CD4-positive, CD25-positive, alpha-beta regulatory T cell (primary cell): Measurements from ENCODE around the gene CLCN2. TPM values are rescaled to one million over a fixed set of nuclear protein-coding genes. Genes with fewer than 3 reads are reported as not detected.
A peak's percentile ranks its signal among the peaks of the same experiment; 100 is the strongest.
"Not testable (repeated sequence)": the region's sequence is repeated elsewhere in the genome, so short reads cannot be mapped to it uniquely, and the experiment has no call there.

Source experiments
- ATAC-seq, 2 donors: fragments of 150-1000 bp; cut with Tn5 transposase; one replicate each; pipeline ENCODE4 v1.10.0; 2021; ENCODE audit warnings: low read depth in 2 of 2, moderate number of reproducible peaks in 2 of 2, moderate library complexity in 1 of 2
- DNase-seq, 3 donors: peaks; one replicate each; pipeline versions ENCODE4 v3.0.0 to v3.0.0-alpha.2; 2012 to 2022; ENCODE audit warnings: mixed read lengths in 1 of 3
- H3K27ac ChIP-seq: one replicate; pipeline ENCODE4 v1.7.0; 2013; ENCODE audit warnings: mild to moderate bottlenecking, low read length; ENCODE audit not compliant: insufficient read depth, poor library complexity, severe bottlenecking
- H3K27me3 ChIP-seq: one replicate; pipeline ENCODE4 v1.7.0; 2013; ENCODE audit warnings: low read length; ENCODE audit not compliant: control insufficient read depth, insufficient read depth
- H3K36me3 ChIP-seq: one replicate; pipeline ENCODE4 v1.7.0; 2013; ENCODE audit warnings: mild to moderate bottlenecking, low read length, moderate library complexity; ENCODE audit not compliant: control insufficient read depth, insufficient read depth
- H3K4me1 ChIP-seq: 2 replicates; pipeline ENCODE4 v1.7.0; 2013; ENCODE audit warnings: mild to moderate bottlenecking, low read length; ENCODE audit not compliant: insufficient read depth, control insufficient read depth, poor library complexity, severe bottlenecking
- H3K4me3 ChIP-seq: one replicate; pipeline ENCODE4 v1.7.0; 2013; ENCODE audit warnings: low read depth, mild to moderate bottlenecking, low read length, moderate library complexity
- H3K9me3 ChIP-seq, 2 experiments: 1 replicate in 1 of 2; 2 replicates in 1 of 2; pipeline ENCODE4 v1.7.0; 2013; ENCODE audit warnings: low read length in 2 of 2, mild to moderate bottlenecking in 1 of 2, moderate library complexity in 1 of 2; ENCODE audit not compliant: control insufficient read depth in 2 of 2
- H3K27ac Mint-ChIP-seq, 3 donors: one replicate each; pipeline ENCODE4 v1.8.0; 2020 to 2022; ENCODE audit warnings: mild to moderate bottlenecking in 3 of 3, mixed read lengths in 3 of 3, moderate library complexity in 2 of 3
- H3K27me3 Mint-ChIP-seq: one replicate; pipeline ENCODE4 v1.8.0; 2022; ENCODE audit warnings: mild to moderate bottlenecking, mixed read lengths
- H3K36me3 Mint-ChIP-seq: one replicate; pipeline ENCODE4 v1.8.0; 2020; ENCODE audit warnings: mixed read lengths
- H3K4me1 Mint-ChIP-seq, 4 donors: one replicate each; pipeline ENCODE4 v1.8.0; 2020 to 2022; ENCODE audit warnings: mixed read lengths in 4 of 4, mild to moderate bottlenecking in 1 of 4
- H3K4me3 Mint-ChIP-seq, 4 donors: one replicate each; pipeline ENCODE4 v1.8.0; 2020 to 2022; ENCODE audit warnings: mild to moderate bottlenecking in 4 of 4, mixed read lengths in 4 of 4, moderate library complexity in 3 of 4
- H3K9me3 Mint-ChIP-seq, 7 donors: one replicate each; pipeline ENCODE4 v1.8.0; 2020 to 2022; ENCODE audit warnings: mixed read lengths in 7 of 7, mild to moderate bottlenecking in 3 of 7, moderate library complexity in 2 of 7
- polyA plus RNA-seq, 4 donors: library from polyadenylated mRNA; unstranded; fragments of 300-500 nt; fragmentation: Illumina TruSeq; gene quantifications; one replicate each; pipeline ENCODE4 v1.2.3, GENCODE V29; 2021
- total RNA-seq: library from RNA; stranded (reverse); gene quantifications from one replicate; pipeline ENCODE4 v1.2.3, GENCODE V29; 2022

CLCN2 gene
- total and polyA plus RNA-seq, 5 donors from 2014 or later, result 0.30 to 4.7 (median 0.57) TPM; not detected in 1

- no peaks in the 10 kb centered on the region for H3K27me3 ChIP-seq
- no peak overlapping the region for H3K4me3 ChIP-seq
- no peaks in the 10 kb centered on the region for H3K9me3 ChIP-seq
- Mint-ChIP-seq H3K36me3 (peaks cover 17% of the 10 kb centered on the region), H3K4me1 (peaks cover 0 to 5% (median 2%) of the 10 kb centered on the region in 4 donors), H3K9me3 (no peaks in the 10 kb centered on the region), H3K4me3 (no peak overlapping the region), H3K27me3 (no peaks in the 10 kb centered on the region), H3K27ac (no peak overlapping the region)
- no peaks in the 10 kb centered on the region for H3K4me1 ChIP-seq
- H3K27ac ChIP-seq, result no peak overlapping the region
- DNase-seq, result no peak
- no peaks in the 10 kb centered on the region for H3K36me3 ChIP-seq
- ATAC-seq, result no peak
These were observed 16.7 kb downstream of the CLCN2 start for GRCh38 chr3:184344579-184345316.

- Mint-ChIP-seq H3K27ac (no peak overlapping the region), H3K4me1 (peaks cover 0 to 10% (median 5%) of the 10 kb centered on the region in 4 donors)
- H3K27ac ChIP-seq, result no peak overlapping the region
These were observed 18.1 kb downstream of the CLCN2 start for GRCh38 chr3:184343200-184343876.

GRCh38 chr3:184341925-184342324, 19.5 kb downstream of the CLCN2 start:
- Mint-ChIP-seq H3K4me3 (peak overlapping the region in 1 of 4 donors; percentile 67), H3K9me3 (no peaks in the 10 kb centered on the region), H3K27me3 (no peaks in the 10 kb centered on the region), H3K27ac (peak overlapping the region in 1 of 3 donors; percentile 50), H3K36me3 (peaks cover 24% of the 10 kb centered on the region), H3K4me1 (peaks cover 0 to 23% (median 15%) of the 10 kb centered on the region in 4 donors)
- H3K9me3 ChIP-seq, result no peaks in the 10 kb centered on the region
- H3K4me1 ChIP-seq, result peaks cover 13% of the 10 kb centered on the region
- no peak overlapping the region for H3K27ac ChIP-seq
- H3K4me3 ChIP-seq, result no peak overlapping the region
- ATAC-seq (no peak), DNase-seq (no peak)
- no peaks in the 10 kb centered on the region for H3K36me3 ChIP-seq
- no peaks in the 10 kb centered on the region for H3K27me3 ChIP-seq

More at GRCh38 chr3:184343200-184343876, 18.1 kb downstream of the CLCN2 start:
- H3K36me3 Mint-ChIP-seq, result peaks cover 17% of the 10 kb centered on the region
- H3K9me3 ChIP-seq, result no peaks in the 10 kb centered on the region
- H3K4me3 ChIP-seq, result no peak overlapping the region
- DNase-seq, result no peak
- no peak for ATAC-seq
- no peaks in the 10 kb centered on the region for H3K27me3 ChIP-seq
- H3K9me3 Mint-ChIP-seq, result no peaks in the 10 kb centered on the region
- no peaks in the 10 kb centered on the region for H3K27me3 Mint-ChIP-seq
- no peaks in the 10 kb centered on the region for H3K36me3 ChIP-seq
- no peak overlapping the region for H3K4me3 Mint-ChIP-seq
- H3K4me1 ChIP-seq, result peaks cover 4% of the 10 kb centered on the region

- H3K4me3 Mint-ChIP-seq, H3K27me3 Mint-ChIP-seq, DNase-seq, H3K4me3 ChIP-seq, H3K27me3 ChIP-seq, H3K27ac ChIP-seq, ATAC-seq, H3K9me3 Mint-ChIP-seq, H3K36me3 ChIP-seq, H3K9me3 ChIP-seq: not testable (repeated sequence)
- Mint-ChIP-seq H3K36me3 (peaks cover 21% of the 10 kb centered on the region), H3K27ac (peak overlapping the region in 1 of 3 donors; percentile 34), H3K4me1 (peaks cover 0 to 34% (median 27%) of the 10 kb centered on the region in 4 donors)
- H3K4me1 ChIP-seq, result peaks cover 29% of the 10 kb centered on the region
These were observed 21.8 kb downstream of the CLCN2 start for GRCh38 chr3:184339451-184340135.

- peaks cover 4% of the 10 kb centered on the region for H3K36me3 ChIP-seq
- peaks cover 29% of the 10 kb centered on the region for H3K4me1 ChIP-seq
- Mint-ChIP-seq H3K27ac (peak overlapping the region in 1 of 3 donors; percentile 34), H3K27me3 (no peaks in the 10 kb centered on the region), H3K4me1 (peaks cover 0 to 37% (median 29%) of the 10 kb centered on the region in 4 donors), H3K9me3 (no peaks in the 10 kb centered on the region), H3K4me3 (peak overlapping the region in 2 of 4 donors; percentile 60 to 65), H3K36me3 (peaks cover 22% of the 10 kb centered on the region)
- no peaks in the 10 kb centered on the region for H3K27me3 ChIP-seq
- no peak for DNase-seq
- no peak overlapping the region for H3K4me3 ChIP-seq
- H3K9me3 ChIP-seq, result no peaks in the 10 kb centered on the region
- H3K27ac ChIP-seq, result no peak overlapping the region
- ATAC-seq, result no peak
These were observed 22.4 kb downstream of the CLCN2 start for GRCh38 chr3:184339001-184339400.

GRCh38 chr3:184338511-184338945, 22.9 kb downstream of the CLCN2 start:
- H3K9me3 Mint-ChIP-seq, result no peaks in the 10 kb centered on the region
- ATAC-seq (no peak), DNase-seq (no peak)
- peaks cover 29% of the 10 kb centered on the region for H3K4me1 ChIP-seq
- no peaks in the 10 kb centered on the region for H3K9me3 ChIP-seq
- peaks cover 0 to 40% (median 33%) of the 10 kb centered on the region in 4 donors for H3K4me1 Mint-ChIP-seq
- H3K36me3 ChIP-seq, result peaks cover 8% of the 10 kb centered on the region
- no peak overlapping the region for H3K4me3 Mint-ChIP-seq
- H3K27me3 ChIP-seq, result no peaks in the 10 kb centered on the region
- H3K27ac ChIP-seq, result no peak overlapping the region
- no peak overlapping the region for H3K4me3 ChIP-seq
- H3K36me3 Mint-ChIP-seq, result peaks cover 27% of the 10 kb centered on the region
- H3K27ac Mint-ChIP-seq, result peak overlapping the region in 1 of 3 donors; percentile 94
- no peaks in the 10 kb centered on the region for H3K27me3 Mint-ChIP-seq

- H3K9me3 ChIP-seq, result no peaks in the 10 kb centered on the region
- peaks cover 14% of the 10 kb centered on the region for H3K36me3 ChIP-seq
- H3K4me3 ChIP-seq, result no peak overlapping the region
- no peaks in the 10 kb centered on the region for H3K9me3 Mint-ChIP-seq
- ATAC-seq, result no peak
- H3K27me3 ChIP-seq, result no peaks in the 10 kb centered on the region
- H3K27ac Mint-ChIP-seq, result peak overlapping the region in 2 of 3 donors; percentile 94 to 97
- H3K4me3 Mint-ChIP-seq, result peak overlapping the region in 3 of 4 donors; percentile 6 to 93 (median 93)
- no peak for DNase-seq
- no peaks in the 10 kb centered on the region for H3K27me3 Mint-ChIP-seq
- peaks cover 0 to 46% (median 35%) of the 10 kb centered on the region in 4 donors for H3K4me1 Mint-ChIP-seq
- H3K36me3 Mint-ChIP-seq, result peaks cover 28% of the 10 kb centered on the region
- peaks cover 29% of the 10 kb centered on the region for H3K4me1 ChIP-seq
- H3K27ac ChIP-seq, result no peak overlapping the region
These were observed 23.4 kb downstream of the CLCN2 start for GRCh38 chr3:184337981-184338380.
